ENCODE results near the gene TUNAR.

DNA sequence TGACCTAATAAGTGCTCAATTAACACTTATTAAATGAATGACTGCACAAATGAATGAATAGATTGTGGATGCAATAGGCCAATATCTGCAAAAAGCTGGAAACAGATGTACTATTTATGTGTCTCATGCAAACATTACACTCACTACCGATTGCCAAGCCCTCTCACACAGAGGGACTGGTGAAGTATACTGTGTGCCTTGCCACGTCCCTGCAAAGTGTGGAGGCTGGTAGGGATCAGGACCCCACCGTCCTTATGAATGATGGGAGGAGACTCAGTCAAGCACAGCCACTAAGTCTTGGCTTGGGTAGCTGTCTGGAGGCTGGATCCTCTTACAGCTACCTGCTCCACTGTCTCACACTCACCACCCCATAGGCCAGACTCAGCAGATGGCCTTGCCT is 3.9 kb upstream of the TUNAR start:
- TF ChIP-seq POLR2A (IDR thresholded peaks at IDR 0.05; ENCODE audit: low read depth) = no peak
- TF ChIP-seq CTCF (IDR thresholded peaks at IDR 0.05) = no peak

All from esophagus muscularis mucosa (tissue), 3 donors.